ENCODE results near the gene TAGLN2. TPM values are rescaled to one million over a fixed set of nuclear protein-coding genes. Genes with fewer than 3 reads are reported as not detected.
A peak's percentile ranks its signal among the peaks of the same experiment; 100 is the strongest.

Gene TAGLN2
- total and polyA plus RNA-seq, 10 of the 15 experiments (the other 5 are each of a cell fraction or from before 2014, with no cell fraction given): 155 to 611 (median 363) TPM

DNA sequence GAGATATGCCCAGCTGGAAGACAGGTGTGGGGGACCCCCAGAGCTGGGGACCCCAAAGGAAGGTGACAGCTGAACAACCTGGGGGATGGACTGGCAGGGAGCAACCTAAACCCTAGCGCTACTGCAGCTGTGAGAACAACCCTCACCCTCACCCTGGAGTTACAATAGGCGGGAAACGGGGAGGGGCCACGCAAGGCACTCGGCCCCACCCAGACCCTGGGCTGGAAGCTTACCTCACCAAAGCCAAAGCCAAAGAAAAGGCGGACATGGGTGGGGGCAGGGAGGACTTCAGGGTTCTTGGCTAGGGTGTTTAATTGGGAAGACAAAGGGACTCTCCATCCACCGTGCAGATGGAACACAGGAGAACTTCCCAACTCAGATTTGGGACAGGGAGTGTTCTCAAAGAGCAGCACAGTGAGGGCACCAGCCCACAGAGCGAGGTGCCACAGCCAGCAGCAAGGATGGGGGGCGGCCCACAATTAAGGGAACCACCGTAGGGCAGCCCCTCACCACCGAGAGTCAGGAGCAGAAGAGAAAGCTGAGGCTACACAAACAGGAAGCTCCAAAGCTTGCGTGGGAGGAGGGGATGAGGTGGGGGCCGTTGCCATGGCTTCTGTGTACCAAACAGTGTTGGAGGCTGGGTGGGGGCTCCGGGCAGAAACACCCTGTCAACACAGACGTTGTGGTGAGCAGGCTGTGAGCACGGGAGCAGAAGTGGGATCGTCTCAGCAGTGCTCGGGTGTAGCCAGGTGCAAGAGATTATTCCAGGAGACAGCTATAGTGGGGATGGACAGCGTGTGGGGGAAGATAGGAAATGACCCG lies 1.9 kb downstream of the TAGLN2 start (continued):
- TF ChIP-seq, protein P1, sequence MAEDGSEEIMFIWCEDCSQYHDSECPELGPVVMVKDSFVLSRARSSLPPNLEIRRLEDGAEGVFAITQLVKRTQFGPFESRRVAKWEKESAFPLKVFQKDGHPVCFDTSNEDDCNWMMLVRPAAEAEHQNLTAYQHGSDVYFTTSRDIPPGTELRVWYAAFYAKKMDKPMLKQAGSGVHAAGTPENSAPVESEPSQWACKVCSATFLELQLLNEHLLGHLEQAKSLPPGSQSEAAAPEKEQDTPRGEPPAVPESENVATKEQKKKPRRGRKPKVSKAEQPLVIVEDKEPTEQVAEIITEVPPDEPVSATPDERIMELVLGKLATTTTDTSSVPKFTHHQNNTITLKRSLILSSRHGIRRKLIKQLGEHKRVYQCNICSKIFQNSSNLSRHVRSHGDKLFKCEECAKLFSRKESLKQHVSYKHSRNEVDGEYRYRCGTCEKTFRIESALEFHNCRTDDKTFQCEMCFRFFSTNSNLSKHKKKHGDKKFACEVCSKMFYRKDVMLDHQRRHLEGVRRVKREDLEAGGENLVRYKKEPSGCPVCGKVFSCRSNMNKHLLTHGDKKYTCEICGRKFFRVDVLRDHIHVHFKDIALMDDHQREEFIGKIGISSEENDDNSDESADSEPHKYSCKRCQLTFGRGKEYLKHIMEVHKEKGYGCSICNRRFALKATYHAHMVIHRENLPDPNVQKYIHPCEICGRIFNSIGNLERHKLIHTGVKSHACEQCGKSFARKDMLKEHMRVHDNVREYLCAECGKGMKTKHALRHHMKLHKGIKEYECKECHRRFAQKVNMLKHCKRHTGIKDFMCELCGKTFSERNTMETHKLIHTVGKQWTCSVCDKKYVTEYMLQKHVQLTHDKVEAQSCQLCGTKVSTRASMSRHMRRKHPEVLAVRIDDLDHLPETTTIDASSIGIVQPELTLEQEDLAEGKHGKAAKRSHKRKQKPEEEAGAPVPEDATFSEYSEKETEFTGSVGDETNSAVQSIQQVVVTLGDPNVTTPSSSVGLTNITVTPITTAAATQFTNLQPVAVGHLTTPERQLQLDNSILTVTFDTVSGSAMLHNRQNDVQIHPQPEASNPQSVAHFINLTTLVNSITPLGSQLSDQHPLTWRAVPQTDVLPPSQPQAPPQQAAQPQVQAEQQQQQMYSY (CRISPR knock-in tag; IDR thresholded peaks at IDR 0.05): no peak
- TF ChIP-seq JUNB (IDR thresholded peaks at IDR 0.05) (no peak), CTCF (IDR thresholded peaks at IDR 0.05 in 2 of 3, conservative IDR thresholded peaks at IDR 0.05 in 1 of 3; ENCODE audit: control insufficient read depth in 2 of 3, extremely low read depth in 1 of 3, insufficient read depth in 1 of 3, low read depth in 3 of 3, low read length in 3 of 3) (no peak), EP300 (IDR thresholded peaks at IDR 0.05; ENCODE audit: borderline replicate concordance in 1 of 2, control insufficient read depth in 1 of 2, low read depth in 2 of 2, low read length in 2 of 2) (peak; percentile 85 to 94)

Measured in GM12878 (cell line).